ENCODE results near the gene PKMYT1. TPM values are rescaled to one million over a fixed set of nuclear protein-coding genes. Genes with fewer than 3 reads are reported as not detected.
A peak's percentile ranks its signal among the peaks of the same experiment; 100 is the strongest.

The PKMYT1 gene
- total and polyA plus RNA-seq, 12 donors = 0.34 to 4.2 (median 0.71) TPM; not detected in 1

DNA sequence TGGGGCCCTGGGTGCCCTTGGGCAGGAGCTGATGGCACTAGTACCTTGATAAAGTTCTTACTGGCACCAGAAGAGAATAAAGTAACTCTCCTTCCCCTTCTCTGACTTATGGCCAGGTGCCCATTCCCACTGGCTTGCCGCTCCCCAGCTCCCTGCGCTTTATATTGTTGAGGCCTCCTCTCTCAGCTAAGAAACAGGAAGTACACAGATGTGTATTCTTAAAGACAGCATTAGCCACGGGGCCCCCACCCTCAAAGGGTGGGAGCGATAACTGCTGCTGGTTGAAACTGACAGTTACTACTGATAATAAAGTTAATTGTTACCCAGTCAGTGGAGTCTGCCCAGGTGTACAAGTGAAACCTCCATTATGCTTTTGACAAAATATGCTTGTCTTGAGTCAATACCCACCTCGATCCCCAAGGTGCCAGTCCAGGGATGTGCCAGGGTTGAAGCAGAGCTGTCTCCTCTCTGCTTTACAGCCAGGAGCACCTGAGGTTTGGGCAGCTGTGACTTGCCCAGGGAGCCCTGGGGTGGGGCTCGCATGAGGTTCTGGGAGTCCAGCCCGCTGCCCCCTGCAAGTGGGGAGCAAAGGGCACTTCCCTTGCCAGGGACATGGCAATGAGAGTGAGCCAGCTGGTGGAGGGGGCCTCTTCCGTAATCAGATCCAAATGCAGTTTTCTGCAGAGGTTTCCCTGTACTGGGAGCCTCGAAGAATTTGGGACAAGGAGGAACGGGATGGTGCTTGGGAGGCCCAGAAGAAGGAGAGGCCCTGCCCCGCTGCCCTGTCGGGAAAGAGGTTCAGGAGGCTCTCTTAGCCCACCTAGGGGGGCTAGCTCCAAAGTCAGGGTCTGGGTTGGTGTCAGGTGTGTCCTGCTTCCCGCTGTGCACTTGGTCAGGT lies 27.1 kb upstream of the PKMYT1 start:
- TF ChIP-seq, protein P1, sequence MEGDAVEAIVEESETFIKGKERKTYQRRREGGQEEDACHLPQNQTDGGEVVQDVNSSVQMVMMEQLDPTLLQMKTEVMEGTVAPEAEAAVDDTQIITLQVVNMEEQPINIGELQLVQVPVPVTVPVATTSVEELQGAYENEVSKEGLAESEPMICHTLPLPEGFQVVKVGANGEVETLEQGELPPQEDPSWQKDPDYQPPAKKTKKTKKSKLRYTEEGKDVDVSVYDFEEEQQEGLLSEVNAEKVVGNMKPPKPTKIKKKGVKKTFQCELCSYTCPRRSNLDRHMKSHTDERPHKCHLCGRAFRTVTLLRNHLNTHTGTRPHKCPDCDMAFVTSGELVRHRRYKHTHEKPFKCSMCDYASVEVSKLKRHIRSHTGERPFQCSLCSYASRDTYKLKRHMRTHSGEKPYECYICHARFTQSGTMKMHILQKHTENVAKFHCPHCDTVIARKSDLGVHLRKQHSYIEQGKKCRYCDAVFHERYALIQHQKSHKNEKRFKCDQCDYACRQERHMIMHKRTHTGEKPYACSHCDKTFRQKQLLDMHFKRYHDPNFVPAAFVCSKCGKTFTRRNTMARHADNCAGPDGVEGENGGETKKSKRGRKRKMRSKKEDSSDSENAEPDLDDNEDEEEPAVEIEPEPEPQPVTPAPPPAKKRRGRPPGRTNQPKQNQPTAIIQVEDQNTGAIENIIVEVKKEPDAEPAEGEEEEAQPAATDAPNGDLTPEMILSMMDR (IDR thresholded peaks at IDR 0.05) = no peak
- no peak for ATAC-seq
- Histone ChIP-seq H3K27me3 (peaks cover 0 to 84% (median 70%) of the 10 kb centered on the region in 7 donors), H3K9me3 (no peaks in the 10 kb centered on the region), H3K36me3 (peaks cover 0 to 4% (median 0%) of the 10 kb centered on the region in 9 donors), H3K4me1 (peaks cover 0 to 34% (median 9%) of the 10 kb centered on the region in 9 donors), H3K27ac (peak overlapping the region in 2 of 10 donors; percentile 31 to 71), H3K4me3 (peak overlapping the region in 2 of 10 donors; percentile 14 to 34)
- intact Hi-C loops (cut with DNase I) = no loop called here
- DNase-seq = no peak
- 55 to 66% methylated on average over 13 of the region's 13 CpGs for WGBS, 2 donors

DNA sequence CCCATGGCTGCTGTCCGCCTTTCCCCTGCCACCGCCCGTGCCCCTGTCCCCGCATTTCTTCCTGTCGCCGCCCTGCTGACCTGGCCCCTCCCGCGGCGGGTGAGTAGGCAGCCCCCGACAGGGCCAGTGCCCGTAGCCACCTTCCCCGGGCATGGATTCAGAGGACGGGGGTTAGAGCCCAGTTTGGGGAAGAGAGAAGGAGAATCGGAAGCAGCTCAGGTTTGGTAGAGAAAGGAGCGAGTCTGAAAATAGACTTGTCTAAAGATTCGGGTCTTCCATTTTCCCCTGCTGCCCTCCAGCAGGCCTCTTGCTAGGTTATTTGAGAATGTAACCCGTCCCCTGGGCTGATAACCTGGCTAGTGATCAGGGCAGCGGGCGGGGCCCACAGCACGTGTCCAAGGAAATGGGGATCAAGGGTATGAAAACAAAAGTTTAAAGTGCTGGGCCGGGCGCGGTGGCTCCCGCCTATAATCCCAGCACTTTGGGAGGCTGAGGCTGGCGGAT lies 24.6 kb upstream of the PKMYT1 start:
- intact Hi-C loops (cut with DNase I) = no loop called here
- peaks cover 0 to 4% (median 0%) of the 10 kb centered on the region in 9 donors for H3K36me3 ChIP-seq
- DNase-seq = no peak
- no peaks in the 10 kb centered on the region for H3K9me3 ChIP-seq
- TF ChIP-seq, protein P1 (IDR thresholded peaks at IDR 0.05) = no peak
- H3K4me3 ChIP-seq = peak overlapping the region in 9 of 10 donors; percentile 12 to 52 (median 42)
- H3K27me3 ChIP-seq = peaks cover 0 to 70% (median 55%) of the 10 kb centered on the region in 7 donors
- 4 to 6% methylated on average over 25 of the region's 25 CpGs for WGBS, 2 donors
- H3K27ac ChIP-seq = peak overlapping the region in 7 of 10 donors; percentile 20 to 83 (median 60)
- no peak for ATAC-seq
- peaks cover 0 to 34% (median 9%) of the 10 kb centered on the region in 9 donors for H3K4me1 ChIP-seq

DNA sequence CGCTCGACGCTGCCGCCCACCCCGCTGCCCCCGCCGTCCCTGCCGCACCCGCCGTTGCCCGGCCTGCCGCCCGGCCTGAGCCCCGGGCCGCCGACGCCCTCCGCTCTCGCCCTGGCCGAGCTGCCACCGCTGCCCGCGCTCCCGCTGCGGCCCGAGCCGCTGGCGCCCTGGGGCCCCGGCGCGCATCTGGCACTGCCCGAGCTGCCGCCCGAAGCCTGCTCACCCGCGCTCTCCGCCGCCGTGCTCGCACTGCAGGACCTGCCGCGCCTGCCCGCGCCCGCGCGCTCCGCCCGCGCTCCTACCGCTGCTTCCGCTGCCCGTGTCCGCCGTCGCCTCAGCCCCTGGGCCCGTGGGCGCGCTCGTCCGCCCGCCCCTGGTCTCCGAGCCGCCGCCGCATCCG lies 24.1 kb upstream of the PKMYT1 start:
- Histone ChIP-seq H3K27ac (no peak overlapping the region), H3K4me1 (peaks cover 0 to 34% (median 9%) of the 10 kb centered on the region in 9 donors), H3K4me3 (peak overlapping the region in 3 of 10 donors; percentile 27 to 36 (median 28)), H3K27me3 (peaks cover 0 to 65% (median 50%) of the 10 kb centered on the region in 7 donors), H3K9me3 (no peaks in the 10 kb centered on the region), H3K36me3 (peaks cover 0 to 4% (median 0%) of the 10 kb centered on the region in 9 donors)
- TF ChIP-seq, protein P1 (IDR thresholded peaks at IDR 0.05) = no peak
- intact Hi-C loops (cut with DNase I) = no loop called here
- ATAC-seq (no peak), DNase-seq (no peak)
- whole genome bisulfite sequencing, 2 donors = 0 to 1% methylated on average over 40 to 53 of the region's 67 CpGs

DNA sequence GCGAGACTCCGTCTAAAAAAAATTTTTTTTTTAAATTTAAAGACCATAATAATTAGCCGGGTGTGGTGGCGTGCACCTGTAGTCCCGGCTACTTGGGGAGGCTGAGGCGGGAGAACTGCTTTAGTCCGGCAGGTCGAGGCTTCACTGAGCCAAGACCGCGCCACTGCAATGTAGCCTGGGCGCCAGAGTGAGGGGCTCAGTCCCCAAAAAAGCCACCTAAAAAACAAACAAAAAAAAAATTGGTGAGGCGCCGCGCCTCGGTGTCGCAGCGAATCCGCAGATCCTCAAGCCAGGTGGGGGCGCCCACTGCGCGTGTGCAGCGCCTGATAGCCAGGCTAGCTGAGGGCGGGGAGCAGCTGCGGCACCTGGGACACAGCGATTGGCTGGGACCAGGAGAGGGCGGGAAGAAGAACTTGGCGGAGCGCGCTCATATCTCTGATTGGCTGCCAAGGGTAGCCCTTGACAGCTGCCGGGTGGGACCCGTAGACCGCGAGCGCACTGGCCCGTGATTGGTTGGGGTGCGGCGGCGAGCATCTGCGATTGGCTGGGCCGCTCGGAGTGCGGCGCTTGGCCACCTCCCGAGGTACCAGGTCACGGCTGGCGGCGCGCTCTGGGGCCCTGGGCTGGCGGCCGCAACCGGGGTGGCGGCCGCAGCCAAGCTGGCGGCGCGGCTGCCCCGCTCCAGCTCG lies 23.5 kb upstream of the PKMYT1 start:
- DNase-seq = peak; percentile 94 to 95
- H3K27ac ChIP-seq = no peak overlapping the region

More for the DNA sequence above, 23.5 kb upstream of the PKMYT1 start:
- Histone ChIP-seq H3K27me3 (peaks cover 0 to 62% (median 44%) of the 10 kb centered on the region in 7 donors), H3K36me3 (peaks cover 0 to 4% (median 0%) of the 10 kb centered on the region in 9 donors), H3K4me3 (peak overlapping the region in 6 of 10 donors; percentile 8 to 36 (median 24)), H3K9me3 (no peaks in the 10 kb centered on the region), H3K4me1 (peaks cover 0 to 33% (median 9%) of the 10 kb centered on the region in 9 donors)
- intact Hi-C loops (cut with DNase I) = no loop called here
- peak; percentile 97 to 100 (median 99) for ATAC-seq
- WGBS, 2 donors = 8% methylated on average over 50 to 58 of the region's 58 CpGs
- TF ChIP-seq, protein P1 (IDR thresholded peaks at IDR 0.05) = peak; percentile 9 to 75 (median 59)

Data from heart right ventricle (tissue), 16 donors.